ENCODE data around the gene PLOD1.
"Not testable (repeated sequence)": the region's sequence is repeated elsewhere in the genome, so short reads cannot be mapped to it uniquely, and the experiment has no call there.

PLOD1 gene

GRCh38 chr1:12008355-12008754 lies 73.8 kb downstream of the PLOD1 start:
- DNase-seq: not testable (repeated sequence)

DNA sequence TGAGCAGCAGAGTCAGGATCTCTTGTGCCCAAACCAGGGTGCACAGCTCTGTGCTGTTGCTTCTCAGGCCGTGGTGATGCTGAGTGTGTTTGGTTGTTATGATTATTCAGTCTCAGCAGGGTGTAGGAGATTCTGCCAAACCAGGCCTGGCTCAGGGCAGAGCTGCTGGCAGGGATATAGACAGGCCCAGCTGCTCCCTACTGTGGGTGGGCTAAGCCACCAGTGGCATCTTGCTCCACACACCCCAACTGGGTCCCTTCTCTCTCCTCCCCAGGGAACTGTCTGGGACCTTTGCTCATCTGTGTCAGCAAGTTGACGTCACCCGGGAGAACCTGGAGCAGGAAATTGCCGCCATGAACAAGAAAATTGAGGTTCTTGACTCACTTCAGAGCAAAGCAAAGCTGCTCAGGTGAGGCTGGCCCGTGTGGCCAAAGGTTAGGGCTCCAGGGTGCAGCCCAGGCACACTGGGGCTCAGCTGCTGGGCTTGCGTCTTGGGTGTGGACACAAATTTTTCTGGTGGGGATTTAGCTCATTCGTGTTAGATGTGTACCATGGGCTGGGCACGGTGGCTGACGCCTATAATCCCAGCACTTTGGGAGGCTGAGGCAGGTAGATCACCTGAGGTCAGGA lies 74.9 kb downstream of the PLOD1 start:
- DNase-seq: no peak

DNA sequence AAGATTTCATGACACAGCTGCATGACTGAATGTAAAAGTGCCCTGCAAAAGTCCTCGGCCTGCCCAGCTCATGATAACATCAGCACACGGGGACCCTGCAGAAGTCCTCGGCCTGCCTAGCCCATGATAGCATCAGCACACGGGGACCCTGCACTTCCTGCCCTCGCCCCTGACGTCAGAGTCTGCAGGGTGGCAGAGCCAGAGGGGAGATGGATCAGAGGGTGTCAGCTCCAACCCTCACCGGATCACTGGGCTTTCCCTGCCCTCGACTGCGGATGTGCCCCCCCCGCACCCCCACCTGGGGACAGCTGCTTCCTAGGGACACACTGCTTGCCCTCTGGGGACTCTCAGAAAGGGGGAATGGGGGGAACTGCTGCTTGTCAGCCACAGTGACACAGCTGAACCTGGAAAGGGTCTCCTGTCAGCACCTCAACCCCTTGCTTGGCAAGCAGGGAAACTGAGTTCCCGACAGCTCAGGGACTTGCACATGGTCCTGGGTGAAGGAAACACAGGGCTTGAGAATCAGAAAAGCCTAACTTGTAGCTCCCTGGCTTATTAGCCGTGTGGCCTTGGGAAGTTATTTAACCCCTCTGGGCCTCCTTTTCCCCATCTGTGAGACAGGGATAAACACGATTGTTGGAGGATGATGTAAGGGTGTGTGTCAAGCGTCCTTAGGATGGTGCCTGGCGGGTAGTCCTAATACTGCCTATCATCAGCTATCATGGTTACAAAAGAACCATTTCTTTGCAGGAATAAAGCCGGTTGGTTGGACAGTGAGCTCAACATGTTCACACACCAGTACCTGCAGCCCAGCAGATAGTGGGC lies 76.4 kb downstream of the PLOD1 start:
- no peak for DNase-seq

- DNase-seq: no peak
These were observed 77.5 kb downstream of the PLOD1 start for GRCh38 chr1:12011998-12012397.

DNA sequence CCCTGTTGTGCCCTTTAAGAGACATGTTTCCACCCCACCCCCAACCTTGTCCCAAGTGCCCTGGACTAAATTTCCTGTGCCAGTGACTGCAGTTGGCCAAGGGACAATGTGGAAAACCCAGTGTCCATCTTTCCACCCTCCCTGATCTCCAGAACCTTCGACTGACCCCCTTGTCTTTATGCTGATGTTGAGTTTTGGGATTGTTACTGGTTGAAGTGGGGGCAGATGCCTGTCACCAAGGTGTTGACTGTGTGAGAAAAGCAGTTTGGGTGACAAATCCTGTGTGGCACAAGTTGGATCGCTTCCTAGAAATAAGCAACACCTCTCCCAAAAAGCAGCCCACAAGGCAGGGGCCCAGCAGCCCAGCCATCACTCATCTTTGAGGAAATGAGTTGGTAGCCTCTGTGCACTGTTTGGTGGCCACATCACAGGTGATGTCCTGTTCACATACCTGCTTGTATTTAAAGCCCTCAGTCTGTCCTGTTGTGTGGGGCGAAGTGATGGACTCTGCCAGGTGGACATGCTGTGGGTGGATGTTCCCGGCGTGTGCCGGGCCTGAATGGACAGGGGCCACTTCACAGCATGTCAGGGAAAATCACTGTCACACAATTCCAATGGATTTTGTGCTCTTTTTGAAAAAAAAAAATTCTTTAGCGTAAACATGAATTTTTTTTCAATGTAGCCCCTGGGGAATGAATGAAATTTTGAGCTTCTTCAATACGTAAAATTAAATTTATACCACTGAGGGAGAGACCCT lies 78.2 kb downstream of the PLOD1 start:
- DNase-seq: no peak

- no peak for DNase-seq
These were observed 79.8 kb downstream of the PLOD1 start for GRCh38 chr1:12014141-12014991.

DNA sequence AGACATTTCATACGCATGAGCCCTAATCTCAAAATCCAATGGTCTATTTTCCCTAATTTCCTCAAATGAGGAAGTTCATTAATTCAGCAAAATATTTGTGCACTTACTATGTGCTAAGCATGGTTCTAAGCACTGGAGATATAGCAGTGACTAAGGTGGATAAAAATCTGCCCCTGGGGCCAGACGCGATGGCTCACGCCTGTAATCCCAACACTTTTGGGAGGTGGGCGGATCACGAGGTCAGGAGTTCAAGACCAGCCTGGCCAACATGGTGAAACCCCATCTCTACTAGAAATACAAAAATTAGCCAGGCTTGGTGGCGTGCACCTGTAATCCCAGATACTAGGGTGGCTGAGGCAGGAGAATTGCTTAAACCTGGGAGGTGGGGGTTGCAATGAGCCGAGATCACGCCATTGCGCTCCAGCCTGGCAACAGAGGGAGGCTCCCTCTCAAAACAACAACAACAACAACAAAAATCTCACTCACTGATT lies 80.5 kb downstream of the PLOD1 start:
- DNase-seq: no peak

GRCh38 chr1:12015499-12015898 lies 81.0 kb downstream of the PLOD1 start:
- no peak for DNase-seq

- DNase-seq: no peak
These were observed 81.7 kb downstream of the PLOD1 start for GRCh38 chr1:12016182-12016581.

- no peak for DNase-seq
These were observed 85.5 kb downstream of the PLOD1 start for GRCh38 chr1:12019858-12020509.

DNA sequence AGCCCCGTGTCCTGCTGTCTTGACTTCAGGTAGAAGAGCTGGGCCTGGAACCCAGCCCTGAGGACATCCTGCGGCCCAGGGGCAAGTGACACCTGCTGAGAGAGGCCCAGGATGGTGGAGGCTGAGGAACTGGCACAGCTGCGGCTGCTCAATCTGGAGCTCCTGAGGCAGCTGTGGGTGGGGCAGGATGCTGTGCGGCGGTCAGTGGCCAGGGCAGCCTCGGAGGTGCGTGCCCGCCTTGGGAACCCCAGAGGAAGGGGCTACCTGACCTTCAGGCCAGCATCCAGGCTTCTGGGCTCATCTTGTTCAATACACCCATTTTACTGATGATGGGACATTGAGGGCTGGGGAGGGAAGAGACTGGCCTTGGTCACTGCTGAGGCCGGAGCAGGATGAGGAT lies 87.1 kb downstream of the PLOD1 start:
- DNase-seq: no peak

GRCh38 chr1:12022036-12022435 lies 87.5 kb downstream of the PLOD1 start:
- no peak for DNase-seq
